ENCODE measurements around the gene MOV10L1.

DNA sequence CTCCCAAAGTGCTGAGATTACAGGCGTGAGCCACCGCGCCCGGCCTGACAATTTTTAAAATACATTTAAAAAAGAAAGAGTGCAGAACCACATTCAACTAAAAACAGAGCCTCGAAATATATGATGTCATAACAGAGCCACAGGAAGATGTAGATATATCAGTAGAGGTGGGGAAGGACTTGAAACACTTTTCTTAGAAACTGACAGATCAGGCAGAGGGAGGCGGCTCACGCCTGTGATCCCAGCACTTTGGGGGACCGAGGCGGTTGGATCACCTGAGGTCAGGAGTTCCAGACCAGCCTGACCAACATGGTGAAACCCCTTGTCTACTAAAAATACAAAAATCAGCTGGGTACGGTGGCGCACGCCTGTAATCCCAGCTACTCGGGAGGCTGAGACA is 11.6 kb upstream of the MOV10L1 start:
- TF ChIP-seq, protein P1, sequence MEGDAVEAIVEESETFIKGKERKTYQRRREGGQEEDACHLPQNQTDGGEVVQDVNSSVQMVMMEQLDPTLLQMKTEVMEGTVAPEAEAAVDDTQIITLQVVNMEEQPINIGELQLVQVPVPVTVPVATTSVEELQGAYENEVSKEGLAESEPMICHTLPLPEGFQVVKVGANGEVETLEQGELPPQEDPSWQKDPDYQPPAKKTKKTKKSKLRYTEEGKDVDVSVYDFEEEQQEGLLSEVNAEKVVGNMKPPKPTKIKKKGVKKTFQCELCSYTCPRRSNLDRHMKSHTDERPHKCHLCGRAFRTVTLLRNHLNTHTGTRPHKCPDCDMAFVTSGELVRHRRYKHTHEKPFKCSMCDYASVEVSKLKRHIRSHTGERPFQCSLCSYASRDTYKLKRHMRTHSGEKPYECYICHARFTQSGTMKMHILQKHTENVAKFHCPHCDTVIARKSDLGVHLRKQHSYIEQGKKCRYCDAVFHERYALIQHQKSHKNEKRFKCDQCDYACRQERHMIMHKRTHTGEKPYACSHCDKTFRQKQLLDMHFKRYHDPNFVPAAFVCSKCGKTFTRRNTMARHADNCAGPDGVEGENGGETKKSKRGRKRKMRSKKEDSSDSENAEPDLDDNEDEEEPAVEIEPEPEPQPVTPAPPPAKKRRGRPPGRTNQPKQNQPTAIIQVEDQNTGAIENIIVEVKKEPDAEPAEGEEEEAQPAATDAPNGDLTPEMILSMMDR (IDR thresholded peaks at IDR 0.05), result no peak
- TF ChIP-seq POLR2A (IDR thresholded peaks at IDR 0.05) (no peak), EP300 (IDR thresholded peaks at IDR 0.05) (no peak)
